SHP77 (cell line): ENCODE results near the gene ANKRD13B.
A peak's percentile ranks its signal among the peaks of the same experiment; 100 is the strongest.
"Not testable (repeated sequence)": the region's sequence is repeated elsewhere in the genome, so short reads cannot be mapped to it uniquely, and the experiment has no call there.

Experiments
- DNase-seq, 2 experiments: peaks; one replicate each; lab custom pipeline; 2025; lab: John Stamatoyannopoulos, UW

Gene ANKRD13B

GRCh38 chr17:29592850-29593551, at the start of gene ANKRD13B:
Gene ANKRD13B (plus strand): TSS chr17:29593132. CDS start chr17:29593622, 490 bp downstream.
- peak; percentile 71 to 81 for DNase-seq

- DNase-seq, result no peak
Measured at GRCh38 chr17:29544066-29544465, 48.9 kb upstream of the ANKRD13B start.

GRCh38 chr17:29546085-29546484, 46.8 kb upstream of the ANKRD13B start:
- no peak for DNase-seq

DNA sequence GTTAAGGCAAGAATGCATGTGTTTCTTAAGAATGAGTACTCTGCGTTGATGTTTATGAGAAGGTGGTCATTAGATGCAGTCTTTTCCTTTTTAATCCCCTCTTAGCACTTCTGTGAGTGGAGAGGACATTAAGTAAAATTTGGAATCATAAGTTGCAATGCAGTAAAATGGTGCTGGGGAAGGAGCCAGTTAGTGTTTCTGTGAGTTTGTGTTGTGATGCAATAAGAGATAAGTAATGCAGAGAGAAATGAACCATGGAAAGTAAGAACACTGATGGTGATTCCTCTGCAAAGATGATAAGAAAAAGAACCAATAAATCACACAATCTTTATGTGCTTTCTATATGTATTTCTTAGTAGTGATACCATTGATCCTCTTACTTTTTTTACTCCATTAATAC, 46.1 kb upstream of the ANKRD13B start:
- DNase-seq, result no peak

- DNase-seq, result no peak
Measured at GRCh38 chr17:29549177-29549923, 43.6 kb upstream of the ANKRD13B start.

GRCh38 chr17:29555840-29556239, 37.1 kb upstream of the ANKRD13B start:
- DNase-seq, result no peak

DNA sequence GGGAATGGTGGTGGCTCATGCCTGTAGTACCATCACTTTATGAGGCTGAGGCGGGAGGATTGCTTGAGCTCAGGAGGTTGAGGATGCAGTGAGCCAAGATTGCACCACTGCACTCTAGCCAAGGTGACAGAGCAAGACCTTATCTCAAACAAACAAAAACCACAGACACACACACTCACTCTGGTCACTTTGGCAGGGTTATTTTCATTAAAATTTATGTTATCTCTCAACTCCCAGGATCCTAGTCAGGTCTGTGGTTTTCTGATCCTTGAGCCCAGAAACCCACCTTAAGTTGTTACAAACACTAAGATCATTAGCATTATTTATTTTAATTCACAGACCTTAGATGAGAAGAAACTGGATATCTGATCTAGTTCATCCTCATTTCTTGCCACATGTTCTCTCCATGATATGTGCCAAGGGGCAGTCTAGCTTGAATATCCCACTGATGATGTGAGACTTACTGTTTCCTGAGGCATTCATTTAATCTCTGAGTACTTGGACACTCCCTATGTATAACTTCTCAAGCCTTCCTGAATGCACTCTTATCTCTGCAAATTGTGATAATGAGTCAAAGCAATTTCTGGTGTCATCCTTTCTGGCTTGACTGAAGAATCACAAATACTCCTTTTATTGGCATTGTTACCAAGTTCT, 35.7 kb upstream of the ANKRD13B start:
- no peak for DNase-seq

DNA sequence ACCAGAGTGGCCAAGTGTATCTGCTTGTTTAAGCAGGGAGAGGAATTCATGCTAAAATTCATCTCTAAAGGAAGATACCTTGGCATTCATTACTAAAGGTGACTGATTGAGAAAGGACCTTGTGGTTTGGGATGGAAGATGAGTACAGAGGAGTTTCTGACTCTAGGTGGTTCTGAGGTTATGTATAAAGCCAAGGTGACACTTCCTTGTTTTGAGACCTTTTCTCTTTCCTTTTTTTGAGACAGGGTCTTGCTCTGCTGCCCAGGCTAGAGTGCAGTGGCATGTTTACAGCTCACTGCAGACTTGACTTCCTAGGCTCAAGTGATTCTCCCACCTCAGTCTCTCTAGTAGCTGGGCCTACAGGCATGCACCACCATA, 35.2 kb upstream of the ANKRD13B start:
- no peak for DNase-seq

DNA sequence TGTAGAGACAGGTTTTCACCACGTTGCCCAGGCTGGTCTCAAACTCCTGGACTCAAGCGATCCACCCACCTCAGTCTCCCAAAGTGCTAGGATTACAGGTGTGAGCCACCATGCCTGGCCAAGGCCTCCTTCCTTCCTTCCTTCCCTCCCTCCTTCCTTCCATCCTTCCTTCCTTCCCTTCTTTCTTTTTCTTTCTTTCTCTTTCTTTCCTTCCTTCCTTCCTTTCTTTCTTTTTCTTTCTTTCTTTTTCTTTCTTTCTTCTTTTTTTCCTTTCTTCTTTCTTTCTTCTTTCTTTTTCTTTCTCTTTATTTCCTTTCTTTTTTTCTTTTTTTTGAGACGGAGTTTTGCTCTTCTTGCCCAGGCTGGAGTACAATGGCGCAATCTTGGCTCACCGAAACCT, 34.8 kb upstream of the ANKRD13B start:
- DNase-seq, result not testable (repeated sequence)

GRCh38 chr17:29559640-29560039, 33.3 kb upstream of the ANKRD13B start:
- no peak for DNase-seq

DNA sequence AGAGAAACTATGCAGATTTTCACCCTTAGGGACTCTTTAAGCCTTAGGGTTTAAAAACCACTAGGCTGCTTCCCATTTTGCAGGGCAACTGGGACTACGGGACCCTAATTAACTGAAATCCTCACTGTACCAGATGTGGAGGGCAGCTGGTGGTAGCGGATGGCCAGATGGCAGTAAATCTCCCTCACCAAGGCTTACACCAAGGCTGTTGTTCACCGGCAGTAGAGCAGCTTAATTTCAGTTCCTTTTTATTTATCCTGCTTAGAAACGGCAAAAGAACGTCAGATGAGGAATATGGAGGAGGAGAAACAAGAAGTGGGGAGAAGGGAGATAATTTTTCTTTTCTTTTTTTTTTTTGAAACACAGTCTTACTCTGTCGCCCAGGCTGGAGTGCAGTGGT, 32.6 kb upstream of the ANKRD13B start:
- DNase-seq, result no peak

GRCh38 chr17:29561554-29562517, 31.1 kb upstream of the ANKRD13B start:
- no peak for DNase-seq

DNA sequence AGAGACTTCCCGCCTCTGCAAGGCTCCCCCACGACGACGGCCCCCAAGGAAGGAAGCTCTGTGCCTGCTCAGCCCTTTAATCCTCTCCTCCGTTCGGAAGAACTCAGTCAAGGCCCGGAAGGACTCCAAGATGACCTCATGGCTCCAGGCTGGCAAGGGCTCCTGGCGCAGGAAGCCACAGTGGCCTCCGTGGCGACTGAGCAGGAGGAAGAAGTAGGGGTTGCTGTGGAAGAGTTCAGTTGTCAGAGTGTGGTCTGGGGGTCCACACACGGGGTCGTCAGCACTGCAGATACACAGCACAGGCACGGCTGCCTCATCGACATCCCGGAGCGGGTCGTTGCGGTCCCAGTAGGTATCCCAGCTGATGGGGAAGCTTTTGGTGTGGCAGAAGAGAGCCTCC, 30.3 kb upstream of the ANKRD13B start:
- no peak for DNase-seq

GRCh38 chr17:29563816-29564215, 29.1 kb upstream of the ANKRD13B start:
- no peak for DNase-seq

DNA sequence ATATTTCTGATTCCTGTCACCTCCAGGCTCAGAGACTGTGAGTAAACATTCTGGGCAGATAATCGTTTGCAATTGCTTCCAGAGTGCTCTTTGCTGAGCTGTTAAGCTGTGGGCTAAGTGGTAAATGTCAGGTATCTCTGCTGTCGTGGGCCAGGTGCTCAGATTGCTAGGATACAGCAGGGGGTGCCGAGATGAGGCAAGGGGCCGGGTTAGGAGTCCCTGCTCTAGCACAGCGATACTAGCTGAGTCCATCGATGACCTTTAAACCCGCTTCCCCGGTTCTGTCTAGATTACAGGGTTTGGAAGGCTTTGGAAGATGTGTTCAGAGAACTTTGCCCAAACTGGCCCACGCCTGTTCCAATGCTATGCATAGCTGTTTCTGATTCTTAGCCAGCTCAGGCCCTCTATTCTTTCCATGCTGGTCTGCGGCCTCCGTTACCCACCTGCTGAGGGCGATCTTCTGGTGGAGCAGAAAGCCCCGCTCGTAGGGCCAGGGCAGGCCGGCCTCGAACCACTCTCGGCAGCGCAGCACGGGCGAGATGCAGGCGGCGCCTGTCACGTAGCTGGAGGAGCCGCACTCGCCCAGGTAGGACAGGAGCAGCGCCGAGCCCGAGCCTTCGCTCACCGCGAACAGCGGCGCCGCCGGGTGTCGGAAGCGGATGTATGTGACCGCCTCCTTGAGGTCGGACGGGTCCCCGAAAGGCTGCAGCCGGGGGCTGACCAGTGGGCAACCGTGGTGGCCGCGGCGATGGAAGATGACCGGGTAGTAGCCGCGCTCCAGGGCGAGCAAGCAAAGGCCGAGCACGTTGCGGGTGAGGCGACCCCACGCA, 27.1 kb upstream of the ANKRD13B start:
- DNase-seq, result peak; percentile 18 to 41

DNA sequence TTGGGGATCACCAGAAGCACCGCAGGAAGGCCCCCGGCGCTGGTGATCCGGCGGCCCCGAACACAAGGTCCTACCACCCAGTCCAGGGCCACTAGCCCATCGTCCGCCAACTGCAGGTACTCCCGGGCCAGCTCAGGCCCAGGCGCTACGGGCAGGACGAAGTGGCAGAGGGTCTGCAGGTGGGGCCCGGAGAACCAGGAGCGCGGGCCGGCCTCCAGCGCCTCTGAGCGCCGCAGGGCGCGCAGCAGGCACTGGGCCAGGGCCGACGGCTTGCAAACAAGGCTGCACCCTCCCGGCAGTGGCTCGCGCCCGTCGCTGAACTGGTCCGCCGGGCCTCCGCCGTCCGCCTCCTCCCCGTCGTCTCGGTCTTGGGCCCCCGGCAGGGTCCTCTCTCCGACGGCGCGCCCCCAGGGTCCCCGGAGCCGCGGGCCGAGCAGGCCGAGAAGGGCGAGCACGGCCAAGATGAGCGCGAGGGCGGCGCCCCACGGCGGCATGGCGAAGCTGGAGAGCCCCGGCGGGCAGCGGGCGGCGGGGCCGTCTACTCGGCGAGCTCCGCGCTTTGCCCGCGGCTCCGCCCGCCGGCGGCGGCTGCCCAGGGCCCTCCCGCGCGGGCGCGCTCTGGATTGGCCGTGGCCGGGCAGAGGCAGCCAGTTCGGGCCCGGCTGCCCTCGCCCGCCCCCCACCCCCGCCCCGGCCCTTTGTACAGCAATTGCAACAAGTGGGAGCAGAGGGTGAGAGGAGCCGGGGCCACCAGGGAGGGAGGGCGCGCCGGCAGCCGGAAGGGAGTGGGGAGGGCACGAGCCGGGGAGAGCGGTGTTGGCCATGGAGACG, 26.2 kb upstream of the ANKRD13B start, which contains the start of gene ABHD15:
Gene ABHD15, minus strand, starts transcription at position 565 of the 831 bp plus-strand sequence. Its CDS starts 71 bp downstream, at position 494.
- peak; percentile 14 to 34 for DNase-seq

DNA sequence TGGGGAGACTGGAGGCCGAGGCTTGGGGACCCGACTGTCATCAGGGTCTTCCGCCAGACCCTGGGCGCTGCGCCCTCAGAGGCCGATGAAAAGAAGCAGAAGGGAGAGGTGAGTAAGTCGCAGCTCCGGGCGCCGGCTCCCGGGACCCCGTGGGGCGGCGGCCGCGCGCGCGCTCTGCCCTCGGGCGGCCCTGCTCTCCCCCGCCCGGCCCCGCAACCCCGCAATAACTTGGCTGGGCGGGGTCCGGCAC, 25.7 kb upstream of the ANKRD13B start:
- no peak for DNase-seq

DNA sequence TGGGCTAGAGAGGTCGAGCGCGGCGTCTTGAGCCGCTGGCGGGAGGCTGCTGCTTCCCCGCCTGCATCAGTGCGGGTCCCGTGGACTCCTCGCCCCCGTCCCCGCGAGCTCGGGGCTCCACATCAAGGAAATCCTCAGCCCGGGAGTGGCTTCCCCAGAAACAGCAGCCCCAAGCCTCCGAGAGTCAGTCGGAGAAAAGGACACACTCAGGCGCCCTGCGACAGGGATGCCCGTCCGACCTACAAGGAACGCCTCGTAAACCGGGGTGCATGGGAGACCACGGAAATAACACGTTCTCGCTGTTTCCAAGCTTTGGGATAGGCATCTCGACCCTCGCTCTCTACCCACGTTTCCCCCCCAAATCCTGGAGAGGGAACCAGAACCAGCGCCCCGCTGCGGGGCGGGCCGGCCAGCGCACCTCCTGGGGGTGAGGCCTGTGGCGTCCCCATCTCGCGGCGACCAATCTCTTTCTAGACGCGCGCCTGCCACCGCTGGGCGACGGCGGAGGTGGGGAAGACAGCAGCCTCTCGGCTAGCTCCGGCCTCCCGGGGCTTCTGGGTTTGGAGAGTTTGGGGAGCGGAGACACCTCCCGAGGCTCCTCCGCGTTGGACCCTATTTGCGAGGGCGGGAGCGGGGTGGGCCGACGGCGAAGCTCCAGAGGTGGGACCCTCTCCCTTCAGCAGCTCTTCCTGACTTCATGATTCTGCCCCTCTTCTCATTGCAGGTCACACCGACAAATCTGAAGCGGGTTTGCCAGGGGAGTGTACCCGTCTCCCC, 25.2 kb upstream of the ANKRD13B start:
- peak; percentile 23 to 36 for DNase-seq
